Right atrium auricular region (tissue), 2 donors: ENCODE results near the gene GNAI2. TPM values are rescaled to one million over a fixed set of nuclear protein-coding genes. Genes with fewer than 3 reads are reported as not detected.
A peak's percentile ranks its signal among the peaks of the same experiment; 100 is the strongest.

Experiments used
- DNase-seq: peaks from one replicate; pipeline ENCODE4 v3.0.0-alpha.2; 2019; ENCODE audit warnings: low spot score
- H3K27ac ChIP-seq, 2 donors: fragments of 200-600 bp; sonication (generic); 1 replicate in 1 of 2; 2 replicates in 1 of 2; pipeline ENCODE4 v1.5.1; 2016 to 2019
- H3K27me3 ChIP-seq, 2 donors: fragments of 200-600 bp; sonication (generic); one replicate each; pipeline versions ENCODE4 v1.5.1 to v1.6.0; 2017 to 2019
- H3K36me3 ChIP-seq: fragments of 200-600 bp; sonication (generic); one replicate; pipeline ENCODE4 v1.5.1; 2016
- H3K4me1 ChIP-seq, 2 donors: fragments of 200-600 bp; sonication (generic); one replicate each; pipeline versions ENCODE4 v1.5.1 to v1.6.0; 2017 to 2019
- H3K4me3 ChIP-seq, 2 donors: fragments of 200-600 bp; sonication (generic); 1 replicate in 1 of 2; 2 replicates in 1 of 2; pipeline ENCODE4 v1.5.1; 2017 to 2019; ENCODE audit warnings: mild to moderate bottlenecking in 1 of 2, moderate library complexity in 1 of 2
- H3K9me3 ChIP-seq, 2 donors: fragments of 200-600 bp; sonication (generic); one replicate each; pipeline ENCODE4 v1.5.1; 2019
- CTCF ChIP-seq, 2 donors: fragments of 200-600 bp; sonication (generic); IDR thresholded peaks; one replicate each; pipeline ENCODE4 v1.5.1; 2019; ENCODE audit warnings: antibody characterized with exemption in 2 of 2
- total RNA-seq, 2 donors: library from RNA; depleted of rRNA; stranded (reverse); fragments of >200 nt; gene quantifications; one replicate each; pipeline ENCODE4 v1.1.0, GENCODE V29; 2016

The GNAI2 gene
- 100 to 1,000 TPM in 1 of 2 donors, 10 to 100 TPM in 1; 72.1 to 127 TPM for total RNA-seq

GRCh38 chr3:50235716-50236483, at the start of gene GNAI2:
TSS of gene GNAI2 (plus strand) at chr3:50236204. CDS start at chr3:50236336, 132 bp downstream.
- H3K4me3 ChIP-seq: peak within 1 kb of the TSS; percentile 82 to 92
- TF ChIP-seq CTCF (IDR thresholded peaks at IDR 0.05): no peak
- no peaks in the 10 kb centered on the region for H3K9me3 ChIP-seq
- H3K27ac ChIP-seq: peak within 1 kb of the TSS; percentile 94 to 95
- peaks cover 13% of the 10 kb centered on the region for H3K36me3 ChIP-seq
- no peaks in the 10 kb centered on the region for H3K27me3 ChIP-seq
- peaks cover 0 to 51% of the 10 kb centered on the region in 2 donors for H3K4me1 ChIP-seq
- peak; percentile 99 for DNase-seq

GRCh38 chr3:50187750-50188149, 48.3 kb upstream of the GNAI2 start:
- no peak for DNase-seq
- no peaks in the 10 kb centered on the region for H3K9me3 ChIP-seq
- H3K27me3 ChIP-seq: no peaks in the 10 kb centered on the region
- no peak overlapping the region for H3K4me3 ChIP-seq
- H3K4me1 ChIP-seq: peaks cover 0 to 4% of the 10 kb centered on the region in 2 donors
- H3K36me3 ChIP-seq: no peaks in the 10 kb centered on the region
- no peak overlapping the region for H3K27ac ChIP-seq
- no peak for TF ChIP-seq CTCF (IDR thresholded peaks at IDR 0.05)

GRCh38 chr3:50189274-50189673, 46.7 kb upstream of the GNAI2 start:
- Histone ChIP-seq H3K9me3 (no peaks in the 10 kb centered on the region), H3K4me3 (no peak overlapping the region), H3K27ac (no peak overlapping the region), H3K36me3 (no peaks in the 10 kb centered on the region), H3K27me3 (peaks cover 11 to 15% of the 10 kb centered on the region in 2 donors), H3K4me1 (peaks cover 0 to 19% of the 10 kb centered on the region in 2 donors)
- TF ChIP-seq CTCF (IDR thresholded peaks at IDR 0.05): peak; percentile 49 to 83
- peak; percentile 76 for DNase-seq

- Histone ChIP-seq H3K27ac (no peak overlapping the region), H3K9me3 (no peaks in the 10 kb centered on the region), H3K36me3 (no peaks in the 10 kb centered on the region), H3K4me3 (no peak overlapping the region), H3K27me3 (peaks cover 11 to 16% of the 10 kb centered on the region in 2 donors), H3K4me1 (peaks cover 0 to 25% of the 10 kb centered on the region in 2 donors)
- no peak for TF ChIP-seq CTCF (IDR thresholded peaks at IDR 0.05)
- DNase-seq: no peak
Observed at GRCh38 chr3:50189989-50190388, 46.0 kb upstream of the GNAI2 start.

GRCh38 chr3:50190936-50191660, 44.9 kb upstream of the GNAI2 start, which contains the start of gene GNAT1:
TSS of gene GNAT1 (plus strand) at chr3:50191610. CDS start at chr3:50191726, 116 bp downstream.
- Histone ChIP-seq H3K27ac (no peak within 1 kb of the TSS), H3K4me1 (peaks cover 0 to 25% of the 10 kb centered on the region in 2 donors), H3K4me3 (no peak within 1 kb of the TSS), H3K27me3 (peaks cover 11 to 16% of the 10 kb centered on the region in 2 donors), H3K36me3 (no peaks in the 10 kb centered on the region), H3K9me3 (no peaks in the 10 kb centered on the region)
- no peak for DNase-seq
- no peak for TF ChIP-seq CTCF (IDR thresholded peaks at IDR 0.05)
